Caco-2 (cell line): ENCODE measurements around the gene SMARCB1. TPM values are rescaled to one million over a fixed set of nuclear protein-coding genes. Genes with fewer than 3 reads are reported as not detected.

Experiments
- BruUV-seq: library from RNA; stranded (reverse); fragments of 400-500 nt; replicated peaks from 2 replicates; lab custom pipeline; 2021; lab: Mats Ljungman, UMichigan
- CTCF ChIA-PET: fragments of 300-600 bp; sonication (Branson Sonifier 250); formaldehyde crosslinking; loops from one replicate; lab custom pipeline; 2022; ENCODE audit warnings: antibody characterized with exemption; lab: Charles Lee
- POLR2A ChIA-PET: fragments of 300-600 bp; sonication (Branson Sonifier 250); formaldehyde crosslinking; loops from one replicate; lab custom pipeline; 2022; ENCODE audit warnings: antibody characterized with exemption; lab: Charles Lee
- DNase-seq, 2 experiments: peaks; one replicate each; pipeline versions ENCODE4 v3.0.0 to v3.0.0-alpha.2; 2020 to 2022
- H3K27me3 ChIP-seq: replicated peaks from 2 replicates; pipeline ENCODE4 v1.6.0; 2011; ENCODE audit warnings: low read length; ENCODE audit not compliant: control insufficient read depth, insufficient read depth
- H3K36me3 ChIP-seq: 2 replicates; pipeline ENCODE4 v1.5.1; 2011; ENCODE audit warnings: low read length; ENCODE audit not compliant: control insufficient read depth, insufficient read depth
- H3K4me1 ChIP-seq: fragments of 250-450 bp; sonication (Bioruptor Pico); 2 replicates; pipeline ENCODE4 v1.5.1; 2020; ENCODE audit warnings: mild to moderate bottlenecking
- H3K4me3 ChIP-seq: 2 replicates; pipeline ENCODE4 v1.5.1; 2011; ENCODE audit warnings: low read depth, mild to moderate bottlenecking, control low read depth, low read length
- H3K9me3 ChIP-seq: fragments of 250-450 bp; sonication (Bioruptor Pico); 2 replicates; pipeline ENCODE4 v1.5.1; 2020; ENCODE audit warnings: mild to moderate bottlenecking, moderate library complexity
- H3K27ac Mint-ChIP-seq: one replicate; pipeline ENCODE4 v1.8.0; 2022; ENCODE audit warnings: mixed read lengths; ENCODE audit not compliant: unreplicated experiment
- H3K27me3 Mint-ChIP-seq: one replicate; pipeline ENCODE4 v1.8.0; 2022; ENCODE audit warnings: mixed read lengths; ENCODE audit not compliant: insufficient read depth, unreplicated experiment
- H3K36me3 Mint-ChIP-seq: one replicate; pipeline ENCODE4 v1.8.0; 2022; ENCODE audit warnings: mild to moderate bottlenecking, mixed read lengths; ENCODE audit not compliant: insufficient read depth, unreplicated experiment
- H3K4me1 Mint-ChIP-seq: one replicate; pipeline ENCODE4 v1.8.0; 2022; ENCODE audit warnings: low read depth, mixed read lengths; ENCODE audit not compliant: unreplicated experiment
- H3K4me3 Mint-ChIP-seq: one replicate; pipeline ENCODE4 v1.8.0; 2022; ENCODE audit warnings: mild to moderate bottlenecking, moderate library complexity, mixed read lengths; ENCODE audit not compliant: unreplicated experiment
- H3K9me3 Mint-ChIP-seq: one replicate; pipeline ENCODE4 v1.8.0; 2022; ENCODE audit warnings: mixed read lengths; ENCODE audit not compliant: unreplicated experiment
- intact Hi-C: fragments of 100-400 bp; cut with micrococcal nuclease; formaldehyde crosslinking; loops from one replicate; pipeline ENCODE4 v1.10.0; 2022; ENCODE audit not compliant: unreplicated experiment
- total RNA-seq: library from RNA; stranded (reverse); gene quantifications from 2 replicates; pipeline ENCODE4 v1.2.3, GENCODE V29; 2022
- TF ChIP-seq, protein P1 (sequence below), 2 experiments: fragments of 200-600 bp in 1 of 2; IDR thresholded peaks; 1 replicate in 1 of 2; 2 replicates in 1 of 2; pipeline versions ENCODE4 v1.5.1 to v1.8.0; 2011 to 2022; ENCODE audit warnings: antibody characterized with exemption in 1 of 2, control low read depth in 1 of 2, inconsistent platforms in 1 of 2, low read depth in 1 of 2, low read length in 1 of 2, mild to moderate bottlenecking in 1 of 2, moderate library complexity in 1 of 2; ENCODE audit not compliant: insufficient read depth in 1 of 2, severe bottlenecking in 1 of 2, unreplicated experiment in 1 of 2

The SMARCB1 gene
- total RNA-seq, 1 experiment from 2014 or later: 157 TPM

DNA sequence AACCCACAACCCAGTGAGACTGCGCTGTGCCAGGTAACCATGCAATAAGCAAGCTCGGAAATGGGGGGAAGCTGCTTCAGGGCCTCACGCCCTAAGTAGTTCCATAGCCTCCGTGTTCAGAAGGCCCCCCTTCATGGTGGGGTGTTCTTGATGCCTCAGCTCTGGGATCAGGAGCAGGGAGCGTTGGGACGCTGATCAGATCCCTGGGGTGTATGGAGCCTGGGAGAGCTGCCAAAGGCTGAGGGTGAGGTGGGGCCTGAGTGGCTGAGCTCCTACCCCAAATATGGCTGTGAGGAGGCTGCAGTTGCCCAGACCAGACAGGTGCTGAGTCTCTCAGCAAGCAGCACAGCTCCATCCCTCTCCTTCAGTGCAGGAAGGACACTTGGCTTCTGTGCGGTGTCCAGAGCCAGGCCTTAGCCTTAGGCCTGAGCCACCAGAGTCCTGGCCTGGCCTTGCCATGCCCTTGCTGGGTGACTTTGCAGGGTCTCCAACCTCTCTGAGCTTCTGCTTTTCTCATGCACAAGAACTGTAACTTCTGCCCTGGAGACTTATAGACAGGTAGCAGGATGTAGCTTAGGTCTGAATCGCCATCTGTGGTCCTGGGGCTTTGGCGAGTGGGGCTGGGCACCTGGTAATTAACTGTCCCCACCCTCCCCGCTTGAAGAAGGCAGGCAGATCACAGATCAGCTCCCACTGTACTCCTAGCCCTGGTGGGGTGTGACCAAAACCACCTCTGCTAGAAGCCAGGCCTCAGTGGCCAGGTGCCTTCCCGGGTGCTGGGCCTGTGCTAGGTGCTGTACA, 8.8 kb upstream of the SMARCB1 start:
- POLR2A ChIA-PET: interaction anchor here (1.1 kb wide), 1 partner anchor 80 kb away, joined by 4 read pairs; the partner anchor contains the start of gene SLC2A11
- Histone ChIP-seq H3K36me3 (no peaks in the 10 kb centered on the region), H3K9me3 (no peaks in the 10 kb centered on the region), H3K4me1 (peaks cover 34% of the 10 kb centered on the region), H3K27me3 (no peaks in the 10 kb centered on the region), H3K4me3 (no peak overlapping the region)
- TF ChIP-seq, protein P1, sequence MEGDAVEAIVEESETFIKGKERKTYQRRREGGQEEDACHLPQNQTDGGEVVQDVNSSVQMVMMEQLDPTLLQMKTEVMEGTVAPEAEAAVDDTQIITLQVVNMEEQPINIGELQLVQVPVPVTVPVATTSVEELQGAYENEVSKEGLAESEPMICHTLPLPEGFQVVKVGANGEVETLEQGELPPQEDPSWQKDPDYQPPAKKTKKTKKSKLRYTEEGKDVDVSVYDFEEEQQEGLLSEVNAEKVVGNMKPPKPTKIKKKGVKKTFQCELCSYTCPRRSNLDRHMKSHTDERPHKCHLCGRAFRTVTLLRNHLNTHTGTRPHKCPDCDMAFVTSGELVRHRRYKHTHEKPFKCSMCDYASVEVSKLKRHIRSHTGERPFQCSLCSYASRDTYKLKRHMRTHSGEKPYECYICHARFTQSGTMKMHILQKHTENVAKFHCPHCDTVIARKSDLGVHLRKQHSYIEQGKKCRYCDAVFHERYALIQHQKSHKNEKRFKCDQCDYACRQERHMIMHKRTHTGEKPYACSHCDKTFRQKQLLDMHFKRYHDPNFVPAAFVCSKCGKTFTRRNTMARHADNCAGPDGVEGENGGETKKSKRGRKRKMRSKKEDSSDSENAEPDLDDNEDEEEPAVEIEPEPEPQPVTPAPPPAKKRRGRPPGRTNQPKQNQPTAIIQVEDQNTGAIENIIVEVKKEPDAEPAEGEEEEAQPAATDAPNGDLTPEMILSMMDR (IDR thresholded peaks at IDR 0.05; ENCODE audit: insufficient read depth in 1 of 2, low read depth in 1 of 2, low read length in 1 of 2, severe bottlenecking in 1 of 2, unreplicated experiment in 1 of 2): no peak
- intact Hi-C loops: no loop called here
- no TSS peak for BruUV-seq
- no peaks in the 10 kb centered on the region for H3K9me3 Mint-ChIP-seq
- CTCF ChIA-PET: interaction anchor here (1.0 to 1.5 kb wide), 2 partner anchors 11 to 72 kb away, joined by 3 to 5 read pairs; partner anchors contain the start of gene CHCHD10
- DNase-seq: no peak
- peaks cover 26% of the 10 kb centered on the region for H3K4me1 Mint-ChIP-seq
- no peaks in the 10 kb centered on the region for H3K27me3 Mint-ChIP-seq
- no peak overlapping the region for H3K4me3 Mint-ChIP-seq
- H3K27ac Mint-ChIP-seq: no peak overlapping the region
- peaks cover 13% of the 10 kb centered on the region for H3K36me3 Mint-ChIP-seq

DNA sequence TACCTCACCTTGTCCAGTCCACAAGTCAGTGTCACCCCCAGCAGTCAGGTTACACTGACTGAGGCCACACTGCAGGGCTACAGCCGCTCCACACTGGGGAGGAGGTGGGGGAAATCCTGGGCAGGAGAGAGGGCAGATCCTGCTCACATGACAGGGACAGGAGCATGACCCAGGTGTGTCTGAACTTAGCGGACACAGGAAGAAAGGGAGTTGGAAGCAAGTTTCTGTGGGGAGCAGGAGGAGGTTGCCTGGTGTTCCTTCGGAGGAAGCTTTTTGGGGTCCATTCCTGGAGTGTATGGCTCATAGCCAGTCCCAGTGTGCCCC, 8.2 kb upstream of the SMARCB1 start:
- Histone ChIP-seq H3K36me3 (no peaks in the 10 kb centered on the region), H3K4me3 (no peak overlapping the region), H3K9me3 (no peaks in the 10 kb centered on the region), H3K4me1 (peaks cover 30% of the 10 kb centered on the region), H3K27me3 (no peaks in the 10 kb centered on the region)
- Mint-ChIP-seq H3K9me3 (no peaks in the 10 kb centered on the region), H3K36me3 (peaks cover 13% of the 10 kb centered on the region), H3K27me3 (no peaks in the 10 kb centered on the region), H3K4me3 (no peak overlapping the region), H3K27ac (no peak overlapping the region), H3K4me1 (peaks cover 20% of the 10 kb centered on the region)
- ChIA-PET POLR2A (interaction anchor here (1.1 kb wide), 1 partner anchor 79 kb away, joined by 4 read pairs; the partner anchor contains the start of gene SLC2A11), CTCF (interaction anchor here (0.6 to 1.0 kb wide), 2 partner anchors 11 to 79 kb away, joined by 3 to 6 read pairs; partner anchors contain the start of genes CHCHD10 and SLC2A11)
- TF ChIP-seq, protein P1 (IDR thresholded peaks at IDR 0.05; ENCODE audit: insufficient read depth in 1 of 2, low read depth in 1 of 2, low read length in 1 of 2, severe bottlenecking in 1 of 2, unreplicated experiment in 1 of 2): no peak
- intact Hi-C loops: no loop called here
- DNase-seq: no peak
- BruUV-seq: no TSS peak

DNA sequence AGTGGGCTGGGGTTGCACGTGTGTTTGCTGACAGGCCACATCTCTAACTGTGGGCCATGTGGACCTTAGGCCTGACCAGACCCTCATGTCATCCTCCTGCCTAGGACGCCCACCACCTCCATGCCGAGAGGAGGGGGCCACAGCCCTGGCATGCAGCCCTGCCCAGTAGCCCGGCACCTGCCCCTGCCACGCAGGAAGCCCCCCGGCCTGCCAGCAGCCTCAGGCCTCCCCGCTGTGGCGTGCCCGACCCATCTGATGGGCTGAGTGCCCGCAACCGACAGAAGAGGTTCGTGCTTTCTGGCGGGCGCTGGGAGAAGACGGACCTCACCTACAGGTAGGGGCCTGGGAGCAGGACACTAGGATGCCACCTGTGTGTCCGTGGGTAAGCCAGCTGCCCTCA, 7.7 kb upstream of the SMARCB1 start:
- peaks cover 17% of the 10 kb centered on the region for H3K4me1 Mint-ChIP-seq
- H3K9me3 Mint-ChIP-seq: no peaks in the 10 kb centered on the region
- no peak overlapping the region for H3K4me3 ChIP-seq
- H3K4me1 ChIP-seq: peaks cover 29% of the 10 kb centered on the region
- H3K4me3 Mint-ChIP-seq: no peak overlapping the region
- H3K27ac Mint-ChIP-seq: no peak overlapping the region
- CTCF ChIA-PET: interaction anchor here (0.6 kb wide), 1 partner anchor 79 kb away, joined by 6 read pairs; the partner anchor contains the start of gene SLC2A11
- BruUV-seq: no TSS peak
- H3K27me3 ChIP-seq: no peaks in the 10 kb centered on the region
- TF ChIP-seq, protein P1 (IDR thresholded peaks at IDR 0.05; ENCODE audit: insufficient read depth in 1 of 2, low read depth in 1 of 2, low read length in 1 of 2, severe bottlenecking in 1 of 2, unreplicated experiment in 1 of 2): no peak
- intact Hi-C loops: no loop called here
- DNase-seq: no peak
- POLR2A ChIA-PET: no interaction called here
- no peaks in the 10 kb centered on the region for H3K36me3 ChIP-seq
- peaks cover 13% of the 10 kb centered on the region for H3K36me3 Mint-ChIP-seq
- no peaks in the 10 kb centered on the region for H3K9me3 ChIP-seq
- H3K27me3 Mint-ChIP-seq: no peaks in the 10 kb centered on the region
